OCI-LY3 (cell line): Measurements from ENCODE around the gene VPS54.

Experiments used
- CTCF ChIP-seq: fragments of 200-600, 300-600 bp; sonication (generic); IDR thresholded peaks from 2 replicates; pipeline ENCODE4 v1.5.1; 2014; ENCODE audit warnings: antibody characterized with exemption, low read length, low read depth
- EZH2phosphoT487 ChIP-seq: fragments of 200-600 bp; shearing (Covaris generic); IDR thresholded peaks from 2 replicates; pipeline ENCODE4 v1.6.1; 2018; ENCODE audit warnings: antibody characterized with exemption, mixed run types, low read depth

DNA sequence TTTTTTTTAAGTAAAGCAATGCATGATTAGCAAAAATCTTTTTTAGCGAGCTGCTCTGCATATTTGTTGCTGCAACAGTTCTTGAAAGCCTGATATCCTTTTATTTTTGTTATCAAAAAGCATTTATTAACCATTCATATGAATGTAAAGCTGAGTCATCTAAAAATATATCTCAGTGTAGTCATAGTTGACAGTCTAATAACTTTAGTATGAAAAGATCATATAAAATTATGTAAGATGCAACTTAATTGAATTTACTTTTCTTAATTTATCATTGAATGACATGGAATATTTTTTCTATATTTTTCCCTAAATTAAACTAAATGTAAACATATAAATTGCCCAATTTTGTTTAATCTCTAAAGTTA lies 169.0 kb downstream of the VPS54 start:
- TF ChIP-seq CTCF (no peak), EZH2phosphoT487 (no peak)
